ENCODE data around the gene MT3.

- TF ChIP-seq CTCF (IDR thresholded peaks at IDR 0.05; ENCODE audit: low read depth, low read length, poor library complexity, severe bottlenecking) (no peak), EZH2phosphoT487 (IDR thresholded peaks at IDR 0.05; ENCODE audit: borderline replicate concordance, low read length) (no peak)
Observed at GRCh38 chr16:56615353-56615752, 26.0 kb downstream of the MT3 start.

Data from DOHH2 (cell line).